Progenitor cell of endocrine pancreas (in vitro differentiated cells): Measurements from ENCODE around the gene NRCAM. TPM values are rescaled to one million over a fixed set of nuclear protein-coding genes. Genes with fewer than 3 reads are reported as not detected.

Experiments used
- DNase-seq: peaks from one replicate; pipeline ENCODE4 v3.0.0; 2021; ENCODE audit warnings: low spot score; ENCODE audit not compliant: unreplicated experiment
- H3K27ac Mint-ChIP-seq: 2 replicates; pipeline ENCODE4 v1.8.0; 2021; ENCODE audit warnings: mild to moderate bottlenecking, moderate library complexity, mixed read lengths
- H3K27me3 Mint-ChIP-seq: 2 replicates; pipeline ENCODE4 v1.8.0; 2021; ENCODE audit warnings: mixed read lengths
- H3K36me3 Mint-ChIP-seq: 2 replicates; pipeline ENCODE4 v1.8.0; 2022; ENCODE audit warnings: mixed read lengths; ENCODE audit not compliant: insufficient read depth
- H3K4me1 Mint-ChIP-seq: 2 replicates; pipeline ENCODE4 v1.8.0; 2021; ENCODE audit warnings: low read depth, mixed read lengths
- H3K4me3 Mint-ChIP-seq: 2 replicates; pipeline ENCODE4 v1.8.0; 2021; ENCODE audit warnings: low read depth, mild to moderate bottlenecking, moderate library complexity, mixed read lengths
- H3K9me3 Mint-ChIP-seq: 2 replicates; pipeline ENCODE4 v1.8.0; 2021; ENCODE audit warnings: low read depth, mixed read lengths
- CTCF ChIP-seq: fragments of 200-600 bp; sonication (generic); IDR thresholded peaks from one replicate; pipeline ENCODE4 v1.5.0; 2021; ENCODE audit warnings: antibody characterized with exemption, mild to moderate bottlenecking; ENCODE audit not compliant: unreplicated experiment
- total RNA-seq: library from RNA; stranded (reverse); gene quantifications from 2 replicates; pipeline ENCODE4 v1.2.1, GENCODE V29; 2021

The NRCAM gene
- total RNA-seq, 1 donor from 2014 or later: 19.9 TPM

- H3K27ac Mint-ChIP-seq: no peak overlapping the region
- H3K4me1 Mint-ChIP-seq: peaks cover 19% of the 10 kb centered on the region
- H3K9me3 Mint-ChIP-seq: peaks cover 13% of the 10 kb centered on the region
- no peaks in the 10 kb centered on the region for H3K27me3 Mint-ChIP-seq
- no peak for TF ChIP-seq CTCF
- H3K36me3 Mint-ChIP-seq: peaks cover 8% of the 10 kb centered on the region
- no peak overlapping the region for H3K4me3 Mint-ChIP-seq
- DNase-seq: no peak
Observed at GRCh38 chr7:108253275-108254044, 202.8 kb downstream of the NRCAM start.

- Mint-ChIP-seq H3K27me3 (no peaks in the 10 kb centered on the region), H3K4me3 (no peak overlapping the region), H3K9me3 (peaks cover 13% of the 10 kb centered on the region), H3K27ac (no peak overlapping the region), H3K4me1 (peaks cover 27% of the 10 kb centered on the region), H3K36me3 (peaks cover 7% of the 10 kb centered on the region)
- TF ChIP-seq CTCF: no peak
- no peak for DNase-seq
Observed at GRCh38 chr7:108252177-108252576, 204.1 kb downstream of the NRCAM start.

- Mint-ChIP-seq H3K4me1 (peaks cover 27% of the 10 kb centered on the region), H3K27me3 (no peaks in the 10 kb centered on the region), H3K4me3 (no peak overlapping the region), H3K36me3 (peaks cover 7% of the 10 kb centered on the region), H3K27ac (no peak overlapping the region), H3K9me3 (peaks cover 13% of the 10 kb centered on the region)
- TF ChIP-seq CTCF: no peak
- no peak for DNase-seq
Observed at GRCh38 chr7:108251700-108252099, 204.5 kb downstream of the NRCAM start.

GRCh38 chr7:108249453-108249852 lies 206.8 kb downstream of the NRCAM start:
- Mint-ChIP-seq H3K9me3 (peaks cover 9% of the 10 kb centered on the region), H3K36me3 (peaks cover 5% of the 10 kb centered on the region), H3K27ac (peak overlapping the region; percentile 89), H3K4me1 (peaks cover 31% of the 10 kb centered on the region), H3K4me3 (no peak overlapping the region), H3K27me3 (no peaks in the 10 kb centered on the region)
- no peak for TF ChIP-seq CTCF
- no peak for DNase-seq

GRCh38 chr7:108248821-108249220 lies 207.4 kb downstream of the NRCAM start:
- H3K4me1 Mint-ChIP-seq: peaks cover 31% of the 10 kb centered on the region
- peaks cover 3% of the 10 kb centered on the region for H3K36me3 Mint-ChIP-seq
- H3K9me3 Mint-ChIP-seq: peaks cover 7% of the 10 kb centered on the region
- no peaks in the 10 kb centered on the region for H3K27me3 Mint-ChIP-seq
- H3K27ac Mint-ChIP-seq: peak overlapping the region; percentile 89
- no peak for TF ChIP-seq CTCF
- H3K4me3 Mint-ChIP-seq: no peak overlapping the region
- no peak for DNase-seq
